Omental fat pad (tissue), 4 donors: ENCODE results near the gene TNS1. TPM values are rescaled to one million over a fixed set of nuclear protein-coding genes. Genes with fewer than 3 reads are reported as not detected.

Experiments used
- ATAC-seq: fragments of 150-250 bp; one replicate; pipeline ENCODE4 v1.9.1; 2016; ENCODE audit warnings: mild to moderate bottlenecking, moderate library complexity; ENCODE audit not compliant: low FRiP score
- DNase-seq: peaks from one replicate; pipeline ENCODE4 v3.0.0-alpha.2; 2019; ENCODE audit warnings: low spot score
- CTCF ChIP-seq, 3 donors: fragments of 450-650 bp; IDR thresholded peaks; one replicate each; pipeline ENCODE4 v1.5.1; 2016 to 2017; ENCODE audit warnings: antibody characterized with exemption in 3 of 3, mild to moderate bottlenecking in 3 of 3, moderate library complexity in 2 of 3
- total RNA-seq, 4 donors: library from RNA; depleted of rRNA; stranded (reverse); fragments of >200 nt; gene quantifications; one replicate each; pipeline ENCODE4 v1.1.0, GENCODE V29; 2016

TNS1 gene
- total RNA-seq, 4 donors from 2014 or later: 135 to 453 (median 361) TPM

- no peak for ATAC-seq
- TF ChIP-seq CTCF (IDR thresholded peaks at IDR 0.05): no peak
- DNase-seq: no peak
Observed at GRCh38 chr2:217901400-217901799, 101.4 kb downstream of the TNS1 start.

GRCh38 chr2:217900780-217901360 lies 101.9 kb downstream of the TNS1 start:
- DNase-seq: no peak
- no peak for TF ChIP-seq CTCF (IDR thresholded peaks at IDR 0.05)
- no peak for ATAC-seq

- ATAC-seq (no peak), DNase-seq (no peak)
- TF ChIP-seq CTCF (IDR thresholded peaks at IDR 0.05): no peak
Observed at GRCh38 chr2:217900010-217900779, 102.6 kb downstream of the TNS1 start.

- TF ChIP-seq CTCF (IDR thresholded peaks at IDR 0.05): no peak
Observed at GRCh38 chr2:217899231-217900009, 103.4 kb downstream of the TNS1 start.

GRCh38 chr2:217897816-217898806 lies 104.7 kb downstream of the TNS1 start:
- no peak for DNase-seq
- peak; percentile 7 for ATAC-seq
- TF ChIP-seq CTCF (IDR thresholded peaks at IDR 0.05): no peak

More at GRCh38 chr2:217899231-217900009, 103.4 kb downstream of the TNS1 start:
- no peak for ATAC-seq
- no peak for DNase-seq

- no peak for TF ChIP-seq CTCF (IDR thresholded peaks at IDR 0.05)
- no peak for ATAC-seq
- no peak for DNase-seq
Observed at GRCh38 chr2:217897091-217897715, 105.6 kb downstream of the TNS1 start.
